Measurements from ENCODE around the gene FCHSD2. TPM values are rescaled to one million over a fixed set of nuclear protein-coding genes. Genes with fewer than 3 reads are reported as not detected.

FCHSD2 gene
- polyA plus RNA-seq, 3 donors from 2014 or later = 9.7 to 25.6 (median 11.9) TPM

DNA sequence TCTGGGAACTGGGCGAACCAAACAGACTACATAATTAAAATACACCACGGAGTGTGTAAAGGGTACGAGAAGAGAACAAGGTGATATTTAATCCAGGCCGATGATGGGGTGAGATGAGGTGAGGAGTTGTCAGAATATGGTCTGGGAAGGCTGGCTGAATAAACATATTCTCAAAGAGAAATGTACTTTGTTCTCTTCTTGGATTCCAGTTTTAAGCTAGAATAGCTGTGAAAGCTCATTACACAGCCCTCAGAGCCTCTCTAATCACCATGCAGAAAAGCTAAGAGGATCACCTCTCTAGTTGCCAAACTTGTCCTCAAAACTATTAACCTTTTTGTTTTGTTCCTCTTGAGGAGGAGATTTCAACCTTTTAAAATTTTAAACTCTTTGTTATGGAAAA is 238.1 kb downstream of the FCHSD2 start:
- peaks cover 6 to 23% (median 16%) of the 10 kb centered on the region in 3 donors for H3K36me3 Mint-ChIP-seq
- no peak overlapping the region for H3K4me3 Mint-ChIP-seq
- no peak for DNase-seq
- H3K4me1 Mint-ChIP-seq = no peaks in the 10 kb centered on the region
- peak overlapping the region in 1 of 6 donors; percentile 23 for H3K27ac Mint-ChIP-seq
- H3K9me3 Mint-ChIP-seq = peaks cover 0 to 7% (median 0%) of the 10 kb centered on the region in 6 donors
- peaks cover 0 to 3% (median 2%) of the 10 kb centered on the region in 3 donors for H3K27me3 Mint-ChIP-seq (ENCODE audit: low read depth in 3 of 3)

DNA sequence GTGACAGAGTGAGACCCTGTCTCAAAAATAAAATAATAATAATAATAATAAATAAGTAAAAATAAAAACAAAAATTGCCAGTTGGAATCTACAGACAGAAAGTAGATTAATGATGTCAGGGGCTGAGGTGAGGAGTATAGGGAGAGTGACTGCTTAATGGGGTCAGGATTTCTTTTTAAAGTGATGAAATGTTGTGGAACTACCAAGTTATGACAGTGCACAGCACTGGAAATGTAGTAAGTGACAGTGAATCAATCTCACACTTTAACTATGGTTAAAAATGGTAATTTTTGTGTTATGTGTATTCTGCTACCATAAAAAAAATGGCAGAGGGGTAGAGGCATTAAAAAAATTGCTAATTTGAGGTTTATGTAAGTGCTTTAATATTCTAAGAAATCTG is 240.7 kb downstream of the FCHSD2 start:
- Mint-ChIP-seq H3K36me3 (peaks cover 0 to 10% (median 3%) of the 10 kb centered on the region in 3 donors), H3K27me3 (ENCODE audit: low read depth in 3 of 3) (no peaks in the 10 kb centered on the region), H3K4me1 (no peaks in the 10 kb centered on the region), H3K9me3 (no peaks in the 10 kb centered on the region), H3K4me3 (no peak overlapping the region), H3K27ac (peak overlapping the region in 1 of 6 donors; percentile 22)
- DNase-seq = no peak

DNA sequence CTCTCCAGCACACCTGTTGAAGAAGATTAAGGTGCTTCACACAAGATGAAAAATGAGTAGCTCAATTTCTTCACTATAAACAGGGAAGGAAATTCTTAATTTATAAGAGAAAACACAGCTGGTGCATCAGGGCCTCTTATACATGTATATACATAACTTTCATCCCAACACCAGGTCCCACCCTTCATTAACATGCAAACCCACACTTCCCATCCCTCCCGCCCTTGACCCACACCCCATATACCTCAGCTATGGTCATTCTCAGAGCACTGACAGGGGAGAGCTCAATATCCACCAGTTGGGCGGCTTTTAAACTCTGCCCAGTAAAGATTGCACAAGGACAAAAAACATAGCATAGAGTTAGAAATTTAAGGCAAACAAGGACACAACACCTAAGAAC is 242.1 kb downstream of the FCHSD2 start:
- no peak for DNase-seq
- Mint-ChIP-seq H3K36me3 (peaks cover 0 to 10% (median 3%) of the 10 kb centered on the region in 3 donors), H3K9me3 (no peaks in the 10 kb centered on the region), H3K27ac (peak overlapping the region in 2 of 6 donors; percentile 22 to 36), H3K27me3 (ENCODE audit: low read depth in 3 of 3) (no peaks in the 10 kb centered on the region), H3K4me3 (no peak overlapping the region), H3K4me1 (no peaks in the 10 kb centered on the region)

DNA sequence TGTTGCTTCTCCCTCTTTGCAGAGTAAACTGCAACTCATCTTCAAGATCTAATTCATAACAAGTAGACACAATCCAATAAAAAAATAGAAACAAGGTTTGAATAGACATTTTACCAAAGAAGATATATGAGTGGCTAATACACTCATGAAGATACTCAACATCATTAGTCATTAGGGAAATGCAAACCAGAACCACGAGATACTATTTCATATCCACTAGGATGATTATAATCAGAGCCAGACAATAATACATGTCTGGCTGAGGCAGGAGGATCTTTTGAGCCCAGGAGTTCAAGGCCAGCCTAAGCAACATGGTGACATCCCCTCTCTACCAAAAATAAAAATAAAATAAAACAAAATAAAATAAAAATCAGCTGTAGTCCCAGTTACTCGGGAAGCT is 242.9 kb downstream of the FCHSD2 start:
- DNase-seq = no peak
- Mint-ChIP-seq H3K4me1 (no peaks in the 10 kb centered on the region), H3K36me3 (peaks cover 0 to 10% (median 3%) of the 10 kb centered on the region in 3 donors), H3K27me3 (ENCODE audit: low read depth in 3 of 3) (no peaks in the 10 kb centered on the region), H3K27ac (no peak overlapping the region), H3K4me3 (no peak overlapping the region), H3K9me3 (no peaks in the 10 kb centered on the region)

DNA sequence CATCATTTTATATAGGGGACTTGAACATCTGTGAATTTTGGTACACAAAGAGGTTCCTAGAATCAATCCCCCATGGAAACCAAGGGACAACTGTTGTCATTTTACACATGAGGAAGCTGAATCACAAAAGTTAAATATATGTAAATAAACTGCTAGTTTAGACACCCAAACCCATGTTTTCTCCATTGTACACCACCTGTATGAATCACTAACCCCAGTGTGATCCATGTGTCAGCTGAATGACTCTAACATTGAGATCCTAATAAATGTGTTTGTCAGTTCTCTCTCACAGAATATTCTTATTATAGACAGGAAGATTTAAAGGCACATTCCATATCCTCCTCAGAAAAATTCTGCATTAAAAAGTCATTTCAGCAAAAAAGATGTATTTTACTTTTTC is 244.6 kb downstream of the FCHSD2 start:
- Mint-ChIP-seq H3K36me3 (peaks cover 0 to 10% (median 3%) of the 10 kb centered on the region in 3 donors), H3K27ac (no peak overlapping the region), H3K27me3 (ENCODE audit: low read depth in 3 of 3) (no peaks in the 10 kb centered on the region), H3K4me3 (no peak overlapping the region), H3K4me1 (no peaks in the 10 kb centered on the region), H3K9me3 (no peaks in the 10 kb centered on the region)
- DNase-seq = no peak

DNA sequence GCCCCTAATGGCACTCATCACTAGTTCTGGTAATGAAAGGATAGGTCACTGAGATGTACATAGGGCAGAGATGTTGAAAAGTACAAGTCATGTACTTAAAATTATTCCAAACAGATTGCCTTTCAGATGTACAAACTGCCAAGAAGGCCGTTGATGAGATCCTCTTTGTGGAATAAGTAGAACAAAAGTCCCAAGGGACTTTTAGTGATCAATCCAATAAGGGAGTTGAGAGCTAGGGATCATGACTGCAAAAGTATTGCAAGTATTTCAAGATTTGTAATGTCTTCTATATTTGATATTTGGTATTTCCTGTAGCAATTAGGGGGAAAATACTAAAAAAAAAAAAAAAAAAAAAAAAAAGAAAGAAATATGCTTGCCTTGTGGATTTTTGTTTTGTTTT is 245.7 kb downstream of the FCHSD2 start:
- Mint-ChIP-seq H3K27ac (no peak overlapping the region), H3K27me3 (ENCODE audit: low read depth in 3 of 3) (no peaks in the 10 kb centered on the region), H3K4me1 (no peaks in the 10 kb centered on the region), H3K9me3 (no peaks in the 10 kb centered on the region), H3K36me3 (peaks cover 0 to 10% (median 3%) of the 10 kb centered on the region in 3 donors), H3K4me3 (no peak overlapping the region)
- no peak for DNase-seq

DNA sequence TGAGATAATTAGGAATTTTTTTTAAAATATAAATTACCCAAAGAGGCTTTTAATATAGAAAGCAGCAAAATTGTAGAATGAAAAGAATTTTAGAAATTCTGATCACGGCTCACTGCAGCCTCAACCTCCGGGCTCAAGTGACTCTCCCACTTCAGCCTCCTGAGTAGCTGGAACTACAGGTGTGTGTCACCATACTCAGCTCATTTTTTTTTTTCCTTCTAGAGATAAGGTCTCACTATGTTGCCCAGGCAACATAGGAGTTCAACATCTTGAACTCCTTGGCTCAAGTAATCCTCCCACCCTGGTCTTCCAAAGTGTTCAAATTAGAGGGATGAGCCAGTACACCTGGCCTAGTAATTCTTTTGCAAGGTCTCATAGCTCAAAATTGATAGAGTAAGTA is 251.2 kb downstream of the FCHSD2 start:
- Mint-ChIP-seq H3K4me1 (no peaks in the 10 kb centered on the region), H3K4me3 (no peak overlapping the region), H3K27ac (no peak overlapping the region), H3K9me3 (no peaks in the 10 kb centered on the region), H3K27me3 (ENCODE audit: low read depth in 3 of 3) (peaks cover 0 to 2% (median 0%) of the 10 kb centered on the region in 3 donors), H3K36me3 (peaks cover 6 to 28% (median 8%) of the 10 kb centered on the region in 3 donors)
- DNase-seq = no peak

DNA sequence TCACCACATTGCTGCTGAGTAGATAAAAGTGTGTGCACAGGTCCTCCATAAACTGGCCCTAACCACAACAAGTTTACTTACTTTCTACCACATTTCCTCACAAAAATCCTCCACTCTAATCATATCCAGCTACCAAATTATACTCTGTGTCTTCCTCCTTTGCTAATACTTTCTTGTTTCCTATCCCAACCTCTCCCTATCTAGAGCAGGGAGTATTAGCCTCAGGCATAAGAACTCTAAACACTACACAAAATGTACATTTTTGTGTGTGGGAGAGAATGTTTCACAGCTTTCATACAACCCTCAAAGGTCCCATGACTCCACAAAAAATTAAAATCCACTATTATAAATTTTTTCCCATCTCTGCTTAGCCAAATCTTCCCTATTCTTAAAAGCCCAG is 255.5 kb downstream of the FCHSD2 start:
- Mint-ChIP-seq H3K36me3 (peaks cover 9 to 38% (median 12%) of the 10 kb centered on the region in 3 donors), H3K9me3 (no peaks in the 10 kb centered on the region), H3K27me3 (ENCODE audit: low read depth in 3 of 3) (peaks cover 0 to 4% (median 0%) of the 10 kb centered on the region in 3 donors), H3K4me1 (no peaks in the 10 kb centered on the region), H3K4me3 (no peak overlapping the region), H3K27ac (no peak overlapping the region)
- no peak for DNase-seq

DNA sequence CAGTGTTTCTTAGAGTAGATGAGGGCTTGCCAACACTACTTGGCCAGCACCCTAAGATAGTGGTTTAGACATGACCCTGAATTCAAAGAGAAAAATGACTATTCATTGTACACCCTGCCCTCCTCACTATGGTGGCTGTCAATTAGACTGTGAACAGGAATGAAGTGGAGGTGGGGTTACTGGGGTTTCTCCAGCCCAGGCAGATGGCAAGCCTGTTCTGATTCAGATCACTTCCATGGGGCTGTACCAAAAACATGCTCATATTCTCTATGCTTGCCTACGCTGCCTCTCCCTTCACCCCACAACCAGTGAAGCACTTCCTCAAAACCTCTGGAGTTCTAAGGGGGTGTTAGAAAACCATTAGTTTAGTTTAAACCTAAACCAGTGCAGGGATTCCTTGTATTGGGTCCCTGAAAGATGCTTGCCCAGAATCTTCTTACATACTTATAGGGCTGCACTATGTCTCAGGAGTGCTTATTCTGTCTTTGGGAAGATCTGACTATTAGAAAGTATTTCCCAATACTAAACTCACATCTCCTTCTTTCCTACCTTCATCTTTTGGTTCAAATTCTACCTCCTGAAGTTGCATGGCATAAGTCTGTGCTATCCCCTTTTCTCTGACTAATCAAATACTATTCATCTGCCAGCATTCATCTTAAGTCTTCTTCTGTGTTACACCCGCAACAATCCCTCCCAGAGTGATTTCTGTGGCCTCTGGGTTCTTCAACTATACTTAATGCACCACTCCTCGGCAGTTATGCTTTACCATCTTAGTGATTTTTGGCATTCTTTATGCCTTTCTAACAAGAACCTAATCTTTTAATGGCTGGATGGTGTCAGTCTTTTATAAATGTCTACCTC is 256.1 kb downstream of the FCHSD2 start:
- no peak for DNase-seq
- Mint-ChIP-seq H3K27me3 (ENCODE audit: low read depth in 3 of 3) (peaks cover 0 to 6% (median 0%) of the 10 kb centered on the region in 3 donors), H3K4me3 (no peak overlapping the region), H3K9me3 (no peaks in the 10 kb centered on the region), H3K4me1 (no peaks in the 10 kb centered on the region), H3K36me3 (peaks cover 15 to 44% (median 18%) of the 10 kb centered on the region in 3 donors), H3K27ac (peak overlapping the region in 1 of 6 donors; percentile 49)

DNA sequence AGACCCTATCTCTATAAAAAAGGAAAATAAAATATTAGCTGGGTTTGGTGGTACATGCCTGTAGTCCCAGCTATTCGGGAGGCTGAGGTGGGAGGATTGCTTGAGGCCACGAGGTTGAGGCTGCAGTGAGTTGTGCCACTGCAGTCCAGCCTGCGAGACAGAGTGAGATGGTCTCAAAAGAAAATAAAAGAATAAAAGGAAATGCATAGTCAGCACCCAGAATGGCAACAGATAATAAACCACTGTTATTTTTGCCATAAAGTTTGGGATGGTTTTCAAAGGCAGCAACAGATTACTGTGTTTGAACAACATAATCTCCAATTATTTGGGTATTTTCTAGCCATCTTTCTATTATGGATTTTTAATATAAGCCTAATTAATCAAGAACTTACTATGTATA is 266.0 kb downstream of the FCHSD2 start:
- no peak overlapping the region for H3K27ac Mint-ChIP-seq
- H3K27me3 Mint-ChIP-seq (ENCODE audit: low read depth in 3 of 3) = peaks cover 0 to 2% (median under 1%) of the 10 kb centered on the region in 3 donors
- H3K9me3 Mint-ChIP-seq = peaks cover 0 to 4% (median 0%) of the 10 kb centered on the region in 6 donors

DNA sequence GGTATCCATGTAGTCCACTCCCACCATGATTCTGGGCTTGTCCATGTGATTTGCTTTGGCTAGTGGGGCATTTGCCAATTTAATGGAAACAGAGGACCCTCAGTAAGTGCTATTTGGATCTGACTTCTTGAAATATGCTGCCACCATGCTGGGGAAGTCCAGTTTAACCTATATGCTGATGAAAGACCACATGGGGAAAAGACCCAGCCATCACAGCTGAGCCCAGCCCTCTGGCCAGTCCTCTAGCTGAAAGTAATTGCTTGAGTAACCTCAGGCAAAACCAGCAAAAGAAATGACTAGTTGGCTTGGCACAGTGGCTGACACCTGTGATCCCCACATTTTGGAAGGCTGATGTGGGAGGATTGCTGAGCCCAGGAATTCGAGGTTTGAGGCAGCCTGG is 266.4 kb downstream of the FCHSD2 start:
- no peak for DNase-seq
- peaks cover 0 to 4% (median 0%) of the 10 kb centered on the region in 6 donors for H3K9me3 Mint-ChIP-seq
- H3K4me1 Mint-ChIP-seq = no peaks in the 10 kb centered on the region
- peaks cover 13 to 20% (median 16%) of the 10 kb centered on the region in 3 donors for H3K36me3 Mint-ChIP-seq
- H3K4me3 Mint-ChIP-seq = no peak overlapping the region
- no peak overlapping the region for H3K27ac Mint-ChIP-seq
- H3K27me3 Mint-ChIP-seq (ENCODE audit: low read depth in 3 of 3) = peaks cover 0 to 2% (median 0%) of the 10 kb centered on the region in 3 donors

More for the DNA sequence above, 266.0 kb downstream of the FCHSD2 start:
- H3K4me1 Mint-ChIP-seq = no peaks in the 10 kb centered on the region
- H3K36me3 Mint-ChIP-seq = peaks cover 15 to 21% (median 20%) of the 10 kb centered on the region in 3 donors
- no peak for DNase-seq
- no peak overlapping the region for H3K4me3 Mint-ChIP-seq

DNA sequence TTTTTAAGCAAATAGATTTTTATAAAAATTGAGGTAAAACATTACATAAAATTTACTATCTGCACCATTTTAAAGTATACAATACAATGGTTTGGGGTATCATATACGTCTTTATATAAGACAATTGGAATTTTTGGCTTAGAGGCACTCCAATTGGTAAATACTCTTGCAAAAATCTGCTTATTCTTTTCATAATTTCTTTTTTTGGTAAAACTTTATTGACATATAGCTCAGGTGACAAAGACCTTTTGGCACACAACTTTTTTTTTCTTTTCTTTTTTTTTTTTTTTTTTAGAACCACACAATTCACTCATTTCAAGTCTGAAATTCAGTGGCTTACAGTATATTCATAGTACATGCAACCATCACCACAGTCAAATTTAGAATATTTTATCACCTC is 270.1 kb downstream of the FCHSD2 start:
- Mint-ChIP-seq H3K27ac (no peak overlapping the region), H3K27me3 (ENCODE audit: low read depth in 3 of 3) (no peaks in the 10 kb centered on the region), H3K4me1 (no peaks in the 10 kb centered on the region), H3K36me3 (peaks cover 6 to 14% (median 8%) of the 10 kb centered on the region in 3 donors), H3K9me3 (no peaks in the 10 kb centered on the region), H3K4me3 (no peak overlapping the region)
- no peak for DNase-seq

DNA sequence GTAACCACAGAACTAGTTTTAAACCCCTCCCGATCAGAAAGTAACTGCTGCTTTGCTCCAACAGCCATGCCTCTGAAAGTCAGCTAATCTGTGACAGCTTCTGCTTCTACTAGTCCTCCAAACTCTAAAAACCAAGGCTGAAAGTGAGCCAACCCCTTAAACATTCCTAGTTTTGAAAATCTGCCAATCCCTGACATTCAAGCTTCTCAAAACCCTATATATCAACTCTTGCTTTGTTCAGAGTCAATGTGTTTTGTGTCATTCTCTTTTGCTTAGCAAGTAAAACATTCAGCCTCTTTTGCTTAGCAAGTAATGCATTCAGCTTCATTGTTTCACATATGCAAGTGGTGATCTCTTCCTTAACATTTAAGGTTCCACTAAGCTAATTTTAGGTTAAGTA is 271.0 kb downstream of the FCHSD2 start:
- H3K4me1 Mint-ChIP-seq = no peaks in the 10 kb centered on the region
- H3K36me3 Mint-ChIP-seq = peaks cover 6 to 18% (median 8%) of the 10 kb centered on the region in 3 donors
- H3K27me3 Mint-ChIP-seq (ENCODE audit: low read depth in 3 of 3) = no peaks in the 10 kb centered on the region
- no peak for DNase-seq
- H3K27ac Mint-ChIP-seq = no peak overlapping the region
- no peaks in the 10 kb centered on the region for H3K9me3 Mint-ChIP-seq
- no peak overlapping the region for H3K4me3 Mint-ChIP-seq

DNA sequence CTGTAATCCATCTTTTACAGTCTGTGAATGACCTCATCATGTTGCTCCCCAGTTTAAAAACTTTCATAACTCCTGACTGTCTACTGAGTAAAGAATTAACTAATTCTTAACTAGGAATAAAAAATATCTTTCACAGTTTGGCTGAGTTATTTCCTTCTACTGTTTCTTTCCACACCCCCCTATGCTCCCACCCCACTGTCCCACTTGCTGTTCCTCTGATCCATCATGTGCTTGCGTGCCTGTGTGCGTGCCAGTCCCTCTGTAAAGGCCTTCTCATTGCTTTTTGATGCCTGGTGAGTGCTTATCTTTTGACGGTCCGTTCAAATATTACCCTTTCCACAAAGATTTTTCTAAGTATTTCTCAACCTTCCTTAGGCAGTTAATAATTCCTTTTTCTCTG is 272.3 kb downstream of the FCHSD2 start:
- Mint-ChIP-seq H3K27me3 (ENCODE audit: low read depth in 3 of 3) (no peaks in the 10 kb centered on the region), H3K36me3 (peaks cover 6 to 20% (median 8%) of the 10 kb centered on the region in 3 donors), H3K4me3 (no peak overlapping the region), H3K27ac (peak overlapping the region in 1 of 6 donors; percentile 9), H3K4me1 (no peaks in the 10 kb centered on the region), H3K9me3 (no peaks in the 10 kb centered on the region)
- DNase-seq = no peak
